Measurements from ENCODE around the gene IGSF10. TPM values are rescaled to one million over a fixed set of nuclear protein-coding genes. Genes with fewer than 3 reads are reported as not detected.
A peak's percentile ranks its signal among the peaks of the same experiment; 100 is the strongest.

Gene IGSF10
- total and polyA plus RNA-seq, 2 donors from 2014 or later = 0.63 to 0.82 TPM

GRCh38 chr3:151436675-151437446 lies 24.0 kb downstream of the IGSF10 start:
- Histone ChIP-seq H3K4me1 (ENCODE audit: control insufficient read depth in 2 of 3, insufficient read depth in 2 of 3, low read depth in 1 of 3, low read length in 3 of 3) (no peaks in the 10 kb centered on the region), H3K4me3 (ENCODE audit: low read length in 3 of 3) (no peak overlapping the region), H3K9me3 (ENCODE audit: control insufficient read depth in 2 of 3, insufficient read depth in 1 of 3, low read length in 3 of 3) (no peaks in the 10 kb centered on the region), H3K27ac (ENCODE audit: low read depth in 2 of 2, low read length in 2 of 2) (no peak overlapping the region), H3K9ac (ENCODE audit: low read length in 3 of 3) (no peak overlapping the region), H3K27me3 (ENCODE audit: control insufficient read depth, insufficient read depth, low read length) (no peaks in the 10 kb centered on the region), H3K36me3 (ENCODE audit: control insufficient read depth in 2 of 3, insufficient read depth in 3 of 3, low read length in 3 of 3) (no peaks in the 10 kb centered on the region)
- DNase-seq (no peak), FAIRE-seq (no peak)
- intact Hi-C loops (cut with DNase I) = no loop called here
- no peak for TF ChIP-seq CTCF (IDR thresholded peaks at IDR 0.05; ENCODE audit: borderline replicate concordance, extremely low read depth, insufficient read depth)

- Histone ChIP-seq H3K9ac (ENCODE audit: low read length in 3 of 3) (no peak overlapping the region), H3K36me3 (ENCODE audit: control insufficient read depth in 2 of 3, insufficient read depth in 3 of 3, low read length in 3 of 3) (no peaks in the 10 kb centered on the region), H3K9me3 (ENCODE audit: control insufficient read depth in 2 of 3, insufficient read depth in 1 of 3, low read length in 3 of 3) (no peaks in the 10 kb centered on the region), H3K27ac (ENCODE audit: low read depth in 2 of 2, low read length in 2 of 2) (no peak overlapping the region), H3K4me1 (ENCODE audit: control insufficient read depth in 2 of 3, insufficient read depth in 2 of 3, low read depth in 1 of 3, low read length in 3 of 3) (no peaks in the 10 kb centered on the region), H3K27me3 (ENCODE audit: control insufficient read depth, insufficient read depth, low read length) (no peaks in the 10 kb centered on the region), H3K4me3 (ENCODE audit: low read length in 3 of 3) (no peak overlapping the region)
- intact Hi-C loops (cut with DNase I) = no loop called here
- DNase-seq (peak in 2 of 5 donors; percentile 6 to 21), FAIRE-seq (peak; percentile 3)
- no peak for TF ChIP-seq CTCF (IDR thresholded peaks at IDR 0.05; ENCODE audit: borderline replicate concordance, extremely low read depth, insufficient read depth)
These were observed 26.5 kb downstream of the IGSF10 start for GRCh38 chr3:151434151-151434890.

- no peak for DNase-seq
- TF ChIP-seq CTCF (IDR thresholded peaks at IDR 0.05; ENCODE audit: borderline replicate concordance, extremely low read depth, insufficient read depth) = no peak
- H3K4me1 ChIP-seq (ENCODE audit: control insufficient read depth in 2 of 3, insufficient read depth in 2 of 3, low read depth in 1 of 3, low read length in 3 of 3) = no peaks in the 10 kb centered on the region
- H3K9me3 ChIP-seq (ENCODE audit: control insufficient read depth in 2 of 3, insufficient read depth in 1 of 3, low read length in 3 of 3) = no peaks in the 10 kb centered on the region
- intact Hi-C loops (cut with DNase I) = no loop called here
- no peaks in the 10 kb centered on the region for H3K27me3 ChIP-seq (ENCODE audit: control insufficient read depth, insufficient read depth, low read length)
- H3K27ac ChIP-seq (ENCODE audit: low read depth in 2 of 2, low read length in 2 of 2) = no peak overlapping the region
- H3K4me3 ChIP-seq (ENCODE audit: low read length in 3 of 3) = no peak overlapping the region
- no peaks in the 10 kb centered on the region for H3K36me3 ChIP-seq (ENCODE audit: control insufficient read depth in 2 of 3, insufficient read depth in 3 of 3, low read length in 3 of 3)
- H3K9ac ChIP-seq (ENCODE audit: low read length in 3 of 3) = no peak overlapping the region
- no peak for FAIRE-seq
These were observed 28.1 kb downstream of the IGSF10 start for GRCh38 chr3:151432616-151433372.

Measured in kidney (tissue), 14 donors.